HepG2 (cell line): ENCODE data around the gene C4BPA.

Experiments
- CHD2 ChIP-seq: IDR thresholded peaks from 2 replicates; pipeline ENCODE4 v1.6.1; 2011; ENCODE audit warnings: low read depth, low read length, improper control_type of control experiment
- MATR3 ChIP-seq: sonication (generic); formaldehyde crosslinking; IDR thresholded peaks from 2 replicates; pipeline ENCODE4 v1.4.0; 2020; ENCODE audit warnings: missing genetic modification reagents
- MXI1 ChIP-seq: IDR thresholded peaks from 3 replicates; pipeline ENCODE4 v1.6.1; 2012; ENCODE audit warnings: low read depth, low read length, inconsistent platforms, borderline replicate concordance
- MYC ChIP-seq: sonication (generic); formaldehyde crosslinking; IDR thresholded peaks from 2 replicates; pipeline ENCODE4 v1.9.0; 2021; ENCODE audit warnings: missing genetic modification reagents, borderline replicate concordance
- MYNN ChIP-seq: sonication (generic); formaldehyde crosslinking; IDR thresholded peaks from 2 replicates; pipeline ENCODE4 v1.4.0; 2020; ENCODE audit warnings: mild to moderate bottlenecking, low read depth, missing genetic modification reagents
- SRF ChIP-seq: IDR thresholded peaks from 2 replicates; pipeline ENCODE4 v1.6.1; 2011; ENCODE audit warnings: mild to moderate bottlenecking, low read depth, low read length, moderate library complexity
- ZFX ChIP-seq: sonication (generic); formaldehyde crosslinking; IDR thresholded peaks from 2 replicates; pipeline ENCODE4 v1.4.0; 2020; ENCODE audit warnings: mild to moderate bottlenecking, low read depth, missing genetic modification reagents, moderate library complexity
- ZNF225 ChIP-seq: sonication (generic); formaldehyde crosslinking; IDR thresholded peaks from 2 replicates; pipeline ENCODE4 v1.4.0; 2020; ENCODE audit warnings: mild to moderate bottlenecking, missing genetic modification reagents
- TF ChIP-seq, protein P1 (sequence below): sonication (generic); formaldehyde crosslinking; IDR thresholded peaks from 2 replicates; pipeline ENCODE4 v1.5.0; 2020; ENCODE audit warnings: mild to moderate bottlenecking, missing genetic modification reagents, moderate library complexity
- TF ChIP-seq, protein P2 (sequence below): IDR thresholded peaks from 2 replicates; pipeline ENCODE4 v1.6.1; 2016
- TF ChIP-seq, protein P3 (sequence below): sonication (generic); formaldehyde crosslinking; conservative IDR thresholded peaks from 2 replicates; pipeline ENCODE4 v1.4.0; 2020; ENCODE audit warnings: missing genetic modification reagents
- TF ChIP-seq, protein P4 (sequence below): sonication (generic); formaldehyde crosslinking; IDR thresholded peaks from 2 replicates; pipeline ENCODE4 v1.4.0; 2020; ENCODE audit warnings: missing genetic modification reagents

DNA sequence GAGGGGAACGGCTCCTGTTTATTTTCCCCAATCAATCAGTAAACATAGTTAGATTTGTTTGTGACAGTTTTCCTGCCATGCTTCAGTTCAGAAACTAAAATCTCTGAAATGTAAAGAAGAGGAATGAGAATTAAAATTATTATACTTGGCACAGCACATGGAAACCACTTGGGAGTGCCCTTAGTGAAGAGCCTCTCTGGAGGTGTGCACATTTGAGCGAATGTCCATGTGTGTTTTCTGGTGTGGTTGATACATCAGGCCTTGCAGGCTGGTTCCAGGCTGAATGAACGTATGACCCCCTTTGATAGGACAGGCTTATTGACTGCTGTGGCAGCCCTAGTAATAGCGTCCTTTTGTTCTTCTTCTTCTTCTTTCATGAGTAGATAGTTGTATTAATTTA lies 27.1 kb downstream of the C4BPA start:
- TF ChIP-seq MXI1 (no peak), MYNN (CRISPR knock-in tag) (no peak), MATR3 (CRISPR knock-in tag) (no peak), ZNF225 (CRISPR knock-in tag) (no peak), CHD2 (no peak), MYC (CRISPR knock-in tag) (no peak), SRF (no peak), ZFX (no peak)
- TF ChIP-seq, protein P1, sequence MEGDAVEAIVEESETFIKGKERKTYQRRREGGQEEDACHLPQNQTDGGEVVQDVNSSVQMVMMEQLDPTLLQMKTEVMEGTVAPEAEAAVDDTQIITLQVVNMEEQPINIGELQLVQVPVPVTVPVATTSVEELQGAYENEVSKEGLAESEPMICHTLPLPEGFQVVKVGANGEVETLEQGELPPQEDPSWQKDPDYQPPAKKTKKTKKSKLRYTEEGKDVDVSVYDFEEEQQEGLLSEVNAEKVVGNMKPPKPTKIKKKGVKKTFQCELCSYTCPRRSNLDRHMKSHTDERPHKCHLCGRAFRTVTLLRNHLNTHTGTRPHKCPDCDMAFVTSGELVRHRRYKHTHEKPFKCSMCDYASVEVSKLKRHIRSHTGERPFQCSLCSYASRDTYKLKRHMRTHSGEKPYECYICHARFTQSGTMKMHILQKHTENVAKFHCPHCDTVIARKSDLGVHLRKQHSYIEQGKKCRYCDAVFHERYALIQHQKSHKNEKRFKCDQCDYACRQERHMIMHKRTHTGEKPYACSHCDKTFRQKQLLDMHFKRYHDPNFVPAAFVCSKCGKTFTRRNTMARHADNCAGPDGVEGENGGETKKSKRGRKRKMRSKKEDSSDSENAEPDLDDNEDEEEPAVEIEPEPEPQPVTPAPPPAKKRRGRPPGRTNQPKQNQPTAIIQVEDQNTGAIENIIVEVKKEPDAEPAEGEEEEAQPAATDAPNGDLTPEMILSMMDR (CRISPR knock-in tag), result no peak
- TF ChIP-seq, protein P2, sequence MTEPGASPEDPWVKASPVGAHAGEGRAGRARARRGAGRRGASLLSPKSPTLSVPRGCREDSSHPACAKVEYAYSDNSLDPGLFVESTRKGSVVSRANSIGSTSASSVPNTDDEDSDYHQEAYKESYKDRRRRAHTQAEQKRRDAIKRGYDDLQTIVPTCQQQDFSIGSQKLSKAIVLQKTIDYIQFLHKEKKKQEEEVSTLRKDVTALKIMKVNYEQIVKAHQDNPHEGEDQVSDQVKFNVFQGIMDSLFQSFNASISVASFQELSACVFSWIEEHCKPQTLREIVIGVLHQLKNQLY (CRISPR knock-in tag), result no peak
- TF ChIP-seq, protein P3, sequence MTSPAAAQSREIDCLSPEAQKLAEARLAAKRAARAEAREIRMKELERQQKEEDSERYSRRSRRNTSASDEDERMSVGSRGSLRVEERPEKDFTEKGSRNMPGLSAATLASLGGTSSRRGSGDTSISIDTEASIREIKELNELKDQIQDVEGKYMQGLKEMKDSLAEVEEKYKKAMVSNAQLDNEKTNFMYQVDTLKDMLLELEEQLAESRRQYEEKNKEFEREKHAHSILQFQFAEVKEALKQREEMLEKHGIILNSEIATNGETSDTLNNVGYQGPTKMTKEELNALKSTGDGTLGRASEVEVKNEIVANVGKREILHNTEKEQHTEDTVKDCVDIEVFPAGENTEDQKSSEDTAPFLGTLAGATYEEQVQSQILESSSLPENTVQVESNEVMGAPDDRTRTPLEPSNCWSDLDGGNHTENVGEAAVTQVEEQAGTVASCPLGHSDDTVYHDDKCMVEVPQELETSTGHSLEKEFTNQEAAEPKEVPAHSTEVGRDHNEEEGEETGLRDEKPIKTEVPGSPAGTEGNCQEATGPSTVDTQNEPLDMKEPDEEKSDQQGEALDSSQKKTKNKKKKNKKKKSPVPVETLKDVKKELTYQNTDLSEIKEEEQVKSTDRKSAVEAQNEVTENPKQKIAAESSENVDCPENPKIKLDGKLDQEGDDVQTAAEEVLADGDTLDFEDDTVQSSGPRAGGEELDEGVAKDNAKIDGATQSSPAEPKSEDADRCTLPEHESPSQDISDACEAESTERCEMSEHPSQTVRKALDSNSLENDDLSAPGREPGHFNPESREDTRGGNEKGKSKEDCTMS (CRISPR knock-in tag), result no peak
- TF ChIP-seq, protein P4, sequence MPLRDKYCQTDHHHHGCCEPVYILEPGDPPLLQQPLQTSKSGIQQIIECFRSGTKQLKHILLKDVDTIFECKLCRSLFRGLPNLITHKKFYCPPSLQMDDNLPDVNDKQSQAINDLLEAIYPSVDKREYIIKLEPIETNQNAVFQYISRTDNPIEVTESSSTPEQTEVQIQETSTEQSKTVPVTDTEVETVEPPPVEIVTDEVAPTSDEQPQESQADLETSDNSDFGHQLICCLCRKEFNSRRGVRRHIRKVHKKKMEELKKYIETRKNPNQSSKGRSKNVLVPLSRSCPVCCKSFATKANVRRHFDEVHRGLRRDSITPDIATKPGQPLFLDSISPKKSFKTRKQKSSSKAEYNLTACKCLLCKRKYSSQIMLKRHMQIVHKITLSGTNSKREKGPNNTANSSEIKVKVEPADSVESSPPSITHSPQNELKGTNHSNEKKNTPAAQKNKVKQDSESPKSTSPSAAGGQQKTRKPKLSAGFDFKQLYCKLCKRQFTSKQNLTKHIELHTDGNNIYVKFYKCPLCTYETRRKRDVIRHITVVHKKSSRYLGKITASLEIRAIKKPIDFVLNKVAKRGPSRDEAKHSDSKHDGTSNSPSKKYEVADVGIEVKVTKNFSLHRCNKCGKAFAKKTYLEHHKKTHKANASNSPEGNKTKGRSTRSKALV (CRISPR knock-in tag), result no peak
